Right renal cortex interstitium (tissue), 3 donors: Measurements from ENCODE around the gene NUP62. TPM values are rescaled to one million over a fixed set of nuclear protein-coding genes. Genes with fewer than 3 reads are reported as not detected.
A peak's percentile ranks its signal among the peaks of the same experiment; 100 is the strongest.

ENCODE experiments used
- DNase-seq, 3 donors: peaks; one replicate each; pipeline ENCODE4 v3.0.0-alpha.2; 2013; ENCODE audit warnings: low read depth in 3 of 3, low spot score in 2 of 3
- polyA plus RNA-seq, 3 donors: library from polyadenylated mRNA; unstranded; fragments of 120-200 nt; gene quantifications; one replicate each; pipeline ENCODE4 v1.2.1, GENCODE V29; 2013; ENCODE audit not compliant: insufficient read length in 3 of 3

The NUP62 gene
- polyA plus RNA-seq, 3 donors: 49.9 to 54.6 (median 53.2) TPM

DNA sequence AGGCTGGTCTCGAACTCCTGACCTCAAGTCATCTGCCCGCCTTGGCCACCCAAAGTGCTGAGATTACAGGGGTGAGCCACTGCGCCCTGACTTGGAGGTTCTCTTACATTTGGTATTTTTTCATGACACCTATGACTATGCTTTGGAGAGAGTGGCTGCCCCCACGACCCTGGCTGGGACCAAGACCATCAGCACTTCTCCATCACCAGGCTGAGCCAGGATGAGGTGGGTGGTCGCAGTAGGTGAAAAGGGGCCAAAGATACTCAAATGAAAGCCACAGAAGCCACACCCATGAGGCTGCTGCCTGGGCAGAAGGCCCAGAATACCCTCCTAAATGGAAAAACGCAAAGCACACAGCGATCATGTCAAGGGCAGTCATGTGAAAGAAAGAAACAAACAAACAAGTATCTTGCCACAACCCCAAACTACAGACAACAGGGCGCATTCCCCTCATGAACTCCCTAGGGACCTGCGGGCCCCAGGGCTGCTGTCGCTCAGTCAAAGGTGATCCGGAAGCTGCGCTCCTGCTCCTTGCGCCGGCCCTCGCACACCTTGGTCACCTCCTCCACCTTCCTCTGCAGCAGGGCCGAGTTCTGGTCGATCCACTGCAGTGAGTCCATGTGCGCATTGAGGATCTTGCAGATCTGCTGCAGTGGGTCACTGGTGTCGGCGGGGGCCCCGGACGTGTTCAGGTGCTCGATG lies 21.4 kb downstream of the NUP62 start:
- no peak for DNase-seq

DNA sequence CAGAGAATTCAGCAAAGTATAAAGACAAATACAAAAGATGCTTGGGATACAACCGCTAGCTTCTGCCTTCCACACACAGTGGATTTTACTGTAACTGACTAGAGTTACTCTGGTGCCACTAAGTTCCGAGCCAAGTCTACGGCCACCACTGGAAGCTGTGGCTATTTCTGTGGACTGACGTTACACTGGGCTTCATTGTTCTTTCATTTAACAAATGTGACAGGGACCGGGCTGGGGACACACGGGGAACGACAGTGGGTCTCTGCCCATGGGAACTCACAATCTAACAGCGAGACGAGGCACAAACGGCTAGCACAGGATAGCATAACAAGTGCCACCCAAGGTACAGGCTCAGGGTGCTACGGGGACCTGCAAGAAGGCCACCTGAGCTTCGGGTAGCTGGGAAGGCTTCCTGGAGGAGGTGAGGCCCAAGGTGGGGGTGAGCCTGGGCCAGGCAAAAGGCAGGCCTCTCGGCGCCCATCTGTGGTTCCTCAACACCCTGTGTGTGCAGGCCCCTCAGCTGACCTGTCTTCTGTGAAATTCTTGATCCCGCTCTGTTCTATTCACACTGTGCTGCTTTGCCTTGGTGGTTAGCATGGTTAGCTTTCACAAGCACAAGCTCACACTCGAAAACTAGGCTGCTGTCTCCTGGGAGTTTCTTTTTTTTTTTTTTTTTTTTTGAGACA lies 22.3 kb downstream of the NUP62 start:
- DNase-seq: no peak

DNA sequence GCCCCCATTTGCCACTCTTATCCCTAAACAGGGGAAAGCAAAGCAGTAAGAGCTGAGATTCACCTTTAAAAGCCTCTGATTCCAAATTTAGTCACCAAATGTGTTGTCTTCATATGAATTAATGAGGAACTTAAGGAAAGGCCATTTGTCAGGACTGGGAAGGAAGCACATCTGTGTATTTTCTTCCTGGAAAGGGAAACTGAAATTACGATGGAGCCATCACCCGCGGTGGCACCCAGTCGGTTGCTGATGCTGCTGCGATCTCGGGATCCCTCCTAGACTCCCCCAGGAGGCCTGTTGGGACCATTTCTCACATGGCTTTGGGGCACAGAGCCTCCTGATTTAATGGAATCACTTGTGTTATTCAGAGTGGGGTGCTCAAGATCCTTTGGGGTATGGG lies 25.2 kb downstream of the NUP62 start:
- no peak for DNase-seq

DNA sequence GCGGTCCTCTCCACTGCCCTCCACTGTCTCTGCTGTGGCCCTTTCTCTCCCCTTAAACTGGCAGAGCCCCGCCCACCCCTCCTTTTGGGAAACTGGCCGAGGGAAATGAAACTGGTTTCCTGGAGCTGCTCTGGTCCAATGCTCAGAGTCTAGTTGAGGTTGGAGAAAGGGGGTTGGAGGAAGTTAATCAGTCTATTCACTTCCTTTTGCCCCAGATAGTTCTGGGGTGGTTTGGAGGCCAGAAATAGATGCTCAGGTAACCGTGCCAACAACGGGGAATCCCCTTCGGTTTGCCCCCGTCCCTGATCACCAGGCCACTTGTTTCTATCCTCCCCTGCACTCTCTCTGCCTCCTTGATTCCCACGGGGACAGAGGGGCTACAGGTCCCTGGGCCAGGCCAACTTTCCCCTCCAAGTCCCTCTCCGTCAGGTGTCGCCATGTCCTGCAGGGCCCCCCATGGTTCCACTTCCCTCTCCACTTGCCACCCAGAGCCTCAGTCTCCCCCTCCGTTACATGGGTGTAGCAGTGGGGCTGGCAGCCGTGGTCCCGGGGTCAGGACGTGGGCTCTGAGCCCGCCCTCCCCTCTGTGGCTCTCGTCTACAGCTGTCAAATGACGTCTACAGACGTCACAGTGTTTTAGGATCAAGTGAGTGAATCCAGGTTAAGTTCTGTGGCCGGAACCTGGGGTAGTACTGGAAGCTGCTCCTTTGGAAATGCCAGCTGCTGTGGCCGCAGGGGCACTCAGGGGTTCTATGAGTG lies 32.3 kb downstream of the NUP62 start, which contains the start of gene IL4I1:
TSS of gene IL4I1 (minus strand) at position 25 of the 759 bp plus-strand sequence. CDS start 727 bp downstream, outside the sequence.
- no peak for DNase-seq

DNA sequence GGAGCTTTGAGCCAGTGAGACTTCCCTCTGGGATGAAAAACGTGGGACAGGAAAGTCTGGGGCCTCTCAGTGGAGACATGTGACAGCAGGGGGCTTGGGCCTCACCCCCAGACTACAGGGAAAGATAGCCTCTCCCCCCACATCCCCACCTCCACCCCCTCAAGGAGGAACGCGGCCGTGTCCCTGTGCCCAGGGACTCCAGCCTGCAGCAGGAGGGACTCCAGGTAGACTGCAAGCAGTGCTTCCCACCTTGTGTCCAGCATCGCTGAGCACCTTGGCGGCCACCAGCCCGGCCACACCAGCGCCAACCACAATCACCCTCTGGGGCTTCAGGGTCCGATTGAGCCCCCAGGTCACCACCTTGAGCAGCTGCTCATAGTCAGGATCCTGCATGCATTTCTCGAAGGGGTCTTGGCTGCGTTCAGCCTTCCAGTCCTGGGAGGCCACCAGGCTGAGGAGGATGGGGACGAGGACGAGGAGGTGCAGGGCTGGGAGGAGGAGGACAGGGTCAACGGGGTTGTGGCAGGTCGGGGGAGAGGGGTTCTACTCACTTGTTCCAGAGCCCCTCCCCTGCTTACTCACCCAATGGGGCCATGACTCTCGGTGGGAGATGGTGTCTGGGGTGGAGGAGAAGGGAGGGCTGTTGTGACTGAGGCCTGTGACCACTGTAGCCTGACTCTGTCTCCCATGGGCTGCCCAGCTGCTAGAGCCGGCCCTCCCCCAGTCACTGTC lies 33.6 kb downstream of the NUP62 start:
- DNase-seq: no peak

DNA sequence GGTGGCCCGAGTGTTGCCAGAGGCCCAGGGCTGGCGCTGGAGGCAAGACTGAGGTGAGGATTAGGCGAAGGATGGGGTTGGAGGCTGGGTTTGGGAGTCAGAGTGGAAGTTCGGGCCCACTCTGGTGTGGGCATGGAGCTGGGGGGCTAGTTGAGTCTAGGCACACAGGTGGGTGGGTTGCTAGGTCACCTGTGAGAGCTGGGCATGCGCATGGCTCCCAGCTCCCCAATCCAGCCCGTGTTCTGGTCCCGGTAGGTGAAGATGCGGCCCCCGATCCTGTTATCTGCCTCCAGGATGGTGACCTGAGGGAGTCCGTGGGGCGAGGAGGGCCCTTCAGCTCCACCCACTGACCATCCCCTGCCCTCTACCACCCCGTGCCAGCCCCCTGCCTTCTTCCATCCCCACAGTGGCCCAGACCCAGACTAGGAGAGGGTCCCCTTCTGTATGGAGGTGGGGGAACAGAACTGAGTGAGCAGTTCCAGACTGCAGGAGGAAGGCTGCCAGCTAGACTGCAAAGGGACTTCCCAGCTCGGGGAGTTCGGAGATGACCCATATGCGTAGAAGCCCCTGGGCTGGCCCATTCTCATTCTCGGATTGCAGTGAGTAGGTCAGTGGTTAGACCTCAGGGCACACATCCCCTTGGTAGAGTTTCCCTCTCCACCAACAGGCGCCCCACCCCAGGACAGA lies 34.3 kb downstream of the NUP62 start:
- DNase-seq: no peak

DNA sequence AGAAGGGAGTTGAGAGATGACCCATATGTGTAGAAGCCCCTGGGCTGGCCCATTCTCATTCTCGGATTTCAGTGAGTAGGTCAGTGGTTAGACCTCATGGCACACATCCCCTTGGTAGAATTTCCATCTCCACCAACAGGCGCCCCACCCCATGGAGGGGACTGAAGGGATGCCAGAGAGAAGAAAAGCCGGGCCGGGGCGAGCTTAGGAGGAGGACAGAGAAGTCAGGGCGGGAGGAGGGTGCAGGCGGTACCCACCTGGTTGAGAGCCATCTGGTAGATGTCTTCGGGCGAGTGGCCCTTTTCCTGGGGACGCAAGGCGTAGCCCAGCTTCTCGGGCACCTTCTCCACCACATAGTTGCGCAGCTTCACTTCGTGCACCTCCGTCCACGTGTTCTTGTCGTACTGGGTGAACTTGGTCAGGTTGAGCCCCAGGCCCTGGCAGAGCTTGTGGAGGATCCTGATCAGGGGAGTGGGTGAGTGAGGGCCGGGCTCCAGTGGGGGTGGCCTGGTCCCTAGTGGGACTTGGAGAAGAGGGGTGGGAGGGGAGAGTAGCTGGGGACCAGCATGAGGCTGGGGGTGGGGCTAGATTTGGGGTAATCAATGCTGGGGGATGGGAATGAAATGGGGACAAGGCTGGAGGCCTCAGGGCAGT lies 35.2 kb downstream of the NUP62 start:
- no peak for DNase-seq

DNA sequence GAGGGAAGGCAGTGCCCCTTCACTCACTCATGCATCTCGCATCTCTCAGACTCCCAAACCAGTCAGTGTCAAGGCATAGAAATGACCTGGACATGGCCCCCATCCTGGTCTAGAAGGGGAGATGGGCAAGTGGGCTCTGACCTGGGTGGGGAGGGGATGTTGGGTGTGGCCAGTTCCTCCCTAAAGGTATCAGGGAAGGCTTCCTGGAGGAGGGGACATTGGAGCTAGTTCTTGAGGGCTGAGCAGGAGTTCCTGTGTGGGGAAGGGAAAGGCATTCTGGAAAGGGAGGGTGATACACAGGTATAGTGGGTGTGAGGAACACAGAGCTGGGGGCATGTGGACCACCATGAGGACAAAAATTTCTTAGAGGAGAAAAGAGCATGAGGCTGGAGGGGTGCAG lies 36.6 kb downstream of the NUP62 start:
- DNase-seq: no peak

DNA sequence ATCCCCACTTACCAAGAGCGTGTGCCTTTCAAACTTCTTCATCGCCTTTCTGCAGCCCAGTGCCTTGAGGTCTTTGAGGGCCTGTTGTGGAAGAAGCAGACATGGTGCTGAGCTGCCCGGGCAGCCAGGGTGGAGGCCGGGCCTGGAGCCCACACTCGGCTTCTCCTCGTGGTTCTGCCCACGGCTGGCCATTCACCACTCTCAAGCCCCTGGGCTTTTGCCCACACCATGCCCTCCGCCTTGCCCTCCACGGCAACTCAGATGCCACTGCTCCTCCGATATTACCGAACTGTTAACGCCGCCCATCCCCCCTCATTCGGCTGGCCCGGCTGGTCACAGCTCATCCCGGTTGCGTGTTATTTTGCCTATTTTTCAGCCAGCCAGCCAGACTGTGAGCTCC lies 37.9 kb downstream of the NUP62 start:
- no peak for DNase-seq

DNA sequence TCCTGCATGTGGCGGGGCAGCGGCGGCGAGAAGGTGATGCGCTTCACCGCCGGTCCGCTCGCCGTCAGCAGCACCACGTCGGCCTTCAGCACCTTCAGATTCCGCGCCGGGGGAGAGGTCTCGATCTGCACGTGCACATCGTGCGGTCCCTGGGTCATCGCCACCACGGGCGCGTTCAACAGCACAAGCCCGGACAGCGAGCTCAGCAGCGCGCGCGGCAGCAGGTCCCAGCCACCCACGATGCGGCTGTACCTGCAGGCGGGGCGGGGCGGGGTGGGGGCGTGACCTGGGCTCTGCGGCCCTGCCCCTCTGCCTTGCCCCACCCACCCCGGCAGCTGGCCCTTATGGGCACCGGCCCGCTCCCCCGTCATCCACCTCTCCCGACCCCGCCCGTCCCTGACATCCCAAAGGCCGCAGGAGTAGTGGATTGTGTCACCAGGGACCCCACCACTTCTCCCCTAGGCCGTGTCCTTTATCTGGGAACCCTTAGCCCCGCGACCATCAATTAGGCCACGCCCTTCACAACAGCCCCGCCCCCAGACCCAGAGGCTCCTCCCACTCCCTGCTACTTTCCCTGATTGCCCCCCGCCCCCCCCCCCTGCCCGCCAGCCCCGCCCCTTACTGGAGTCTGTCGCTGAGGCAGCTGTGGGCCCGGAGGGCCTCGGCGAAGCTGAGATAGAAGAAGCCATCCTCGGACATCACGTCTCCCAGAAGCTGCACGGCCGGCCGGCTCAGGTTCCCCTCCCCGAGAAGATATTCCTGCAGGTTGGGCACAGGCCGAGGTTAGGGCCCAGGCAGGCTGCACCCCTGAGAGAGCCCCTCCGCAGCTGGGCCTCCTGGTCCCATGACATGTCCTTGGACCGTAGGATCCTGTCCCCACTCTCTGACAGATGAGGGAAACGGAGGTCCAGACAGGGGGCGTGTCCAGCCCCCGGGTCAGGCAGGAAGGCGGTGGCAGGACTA lies 38.7 kb downstream of the NUP62 start:
- no peak for DNase-seq

DNA sequence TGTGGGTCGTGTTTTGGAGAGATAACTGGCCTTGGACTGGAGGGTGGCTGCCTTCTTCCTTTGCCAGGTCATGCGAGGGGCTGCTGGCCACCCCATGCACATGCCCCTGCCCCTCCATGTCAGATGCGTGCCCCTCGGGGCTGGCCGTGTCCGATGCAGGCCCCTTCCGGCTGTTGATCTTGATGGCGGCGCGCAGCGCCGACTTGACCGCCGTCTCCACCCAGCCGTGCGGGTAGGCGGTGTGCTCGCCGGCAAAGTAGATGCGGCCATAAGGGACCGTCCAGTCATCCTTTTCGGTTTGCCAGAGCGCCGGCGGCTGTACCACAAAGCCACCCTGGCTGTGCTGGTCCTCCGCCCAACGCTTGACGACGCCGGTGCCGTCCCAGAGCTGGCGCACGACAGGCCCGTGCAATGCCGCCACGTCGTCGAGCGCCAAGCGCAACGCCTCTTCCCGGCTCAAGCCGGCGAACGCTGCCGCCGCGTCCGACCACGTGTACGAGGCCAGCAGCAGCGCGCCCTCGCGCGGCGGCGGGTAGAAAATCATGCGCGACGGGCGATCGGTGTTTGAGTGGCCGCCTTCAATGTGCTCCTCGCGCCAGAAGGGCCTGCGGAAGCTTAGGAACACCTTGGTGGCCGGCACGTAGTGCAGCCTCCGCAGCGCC lies 39.5 kb downstream of the NUP62 start:
- peak in 1 of 3 donors; percentile 61 for DNase-seq

DNA sequence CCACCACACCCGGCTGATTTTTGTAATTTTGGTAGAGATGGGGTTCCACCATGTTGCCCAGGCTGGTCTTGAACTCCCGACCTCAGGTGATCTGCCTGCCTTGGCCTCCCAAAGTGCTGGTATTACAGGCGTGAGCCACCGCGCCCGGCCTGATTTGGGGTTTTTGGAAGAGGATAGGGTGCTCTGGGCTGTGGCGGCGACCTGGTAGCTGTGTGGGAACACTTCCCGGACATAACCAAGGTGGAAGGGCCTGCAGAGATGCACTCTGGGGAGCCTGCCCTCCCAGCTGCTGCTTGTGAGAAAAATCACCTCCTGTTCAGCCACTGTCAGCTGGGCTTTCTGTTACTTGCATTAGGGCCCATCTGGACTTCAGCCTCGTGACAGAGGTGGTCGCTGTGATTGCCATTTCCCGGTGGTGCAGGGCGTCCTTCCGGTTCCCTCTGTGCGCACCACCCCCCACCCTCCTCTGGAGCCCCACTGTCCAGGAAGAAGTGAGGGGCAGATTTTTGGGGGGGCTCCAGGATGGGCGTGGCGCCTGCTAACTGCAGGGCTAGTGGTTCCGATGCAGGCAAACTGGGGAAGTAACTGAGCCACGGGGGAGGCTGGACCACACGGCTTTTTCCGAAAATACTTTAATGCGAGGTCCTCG lies 40.1 kb downstream of the NUP62 start:
- no peak for DNase-seq

DNA sequence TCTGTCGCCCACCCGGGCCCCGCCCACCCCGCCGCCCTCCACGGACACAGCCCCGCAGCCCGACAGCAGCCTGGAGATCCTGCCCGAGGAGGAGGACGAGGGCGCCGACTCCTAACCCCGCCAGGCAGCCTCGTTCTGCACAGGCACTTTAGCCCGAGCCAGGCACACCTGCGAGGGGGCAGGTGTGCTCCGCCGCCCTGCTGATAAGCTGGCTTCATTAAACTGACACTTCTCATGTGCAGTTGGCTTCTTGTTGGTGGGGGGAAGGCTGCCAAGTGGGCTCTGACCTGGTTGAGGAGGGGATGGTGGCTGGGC lies 40.8 kb downstream of the NUP62 start:
- no peak for DNase-seq

DNA sequence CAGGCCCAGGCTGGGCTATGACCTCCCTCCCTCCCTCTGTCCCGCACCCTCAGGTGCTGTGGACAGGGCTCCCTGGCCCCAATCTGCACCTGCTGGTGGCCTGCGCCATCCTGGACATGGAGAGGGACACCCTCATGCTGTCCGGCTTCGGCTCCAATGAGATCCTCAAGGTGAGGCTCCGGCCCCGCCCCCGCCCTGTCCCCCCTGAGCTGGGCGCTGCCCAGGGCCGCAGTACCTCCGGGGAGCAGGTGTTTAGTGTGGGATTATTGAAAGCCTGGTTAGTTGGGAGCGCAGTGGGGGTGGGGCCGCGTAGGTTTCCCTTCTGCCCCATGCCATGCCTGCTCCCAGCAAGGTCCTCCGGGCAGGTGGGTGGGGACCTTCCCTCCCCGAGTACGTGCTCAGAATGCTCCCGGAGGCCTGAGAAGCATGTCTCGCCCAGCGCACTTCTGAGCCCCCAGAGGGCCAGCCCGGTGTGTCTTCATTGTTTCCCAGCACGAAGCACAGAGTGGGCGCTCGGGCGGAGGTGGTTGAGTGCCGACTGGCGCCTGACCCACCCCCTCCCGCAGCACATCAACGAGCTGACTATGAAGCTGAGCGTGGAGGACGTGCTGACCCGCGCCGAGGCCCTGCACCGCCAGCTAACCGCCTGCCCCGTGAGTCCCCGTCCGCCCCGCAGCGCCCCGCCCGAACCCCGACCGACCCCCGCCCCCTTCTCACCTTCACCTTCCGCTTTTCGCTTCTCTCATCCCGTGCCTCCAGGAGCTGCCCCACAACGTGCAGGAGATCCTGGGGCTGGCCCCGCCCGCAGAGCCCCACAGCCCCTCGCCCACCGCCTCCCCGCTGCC lies 41.4 kb downstream of the NUP62 start:
- DNase-seq: no peak

DNA sequence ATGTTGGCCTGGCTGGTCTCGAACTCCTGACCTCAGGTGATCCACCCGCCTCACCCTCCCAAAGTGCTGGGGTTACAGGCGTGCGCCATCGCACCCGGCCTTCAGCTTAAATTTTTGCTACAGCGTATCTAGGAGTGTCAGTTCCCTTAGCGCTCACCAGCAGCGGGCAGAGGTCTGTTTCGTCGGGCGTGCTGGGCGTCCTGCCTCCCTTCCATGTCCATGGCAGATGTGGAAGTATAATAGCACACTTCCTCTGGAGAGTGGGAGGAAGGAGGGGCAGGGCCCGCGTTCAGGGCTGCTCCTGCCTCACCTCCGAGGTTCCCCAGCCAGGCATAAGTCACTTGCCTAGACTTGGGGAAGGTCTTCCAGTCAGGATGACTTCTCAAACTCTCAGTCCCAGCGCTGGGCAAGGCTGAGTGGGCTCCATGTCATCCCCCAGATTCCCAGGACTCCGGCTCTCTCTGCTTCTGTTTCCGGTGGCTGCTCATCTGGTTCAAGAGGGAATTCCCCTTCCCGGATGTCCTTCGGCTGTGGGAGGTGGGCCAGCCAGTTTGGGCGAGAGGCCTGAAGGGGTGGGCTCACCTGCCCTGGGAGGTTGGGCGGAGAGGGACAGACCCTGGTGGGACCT lies 42.2 kb downstream of the NUP62 start:
- no peak for DNase-seq

DNA sequence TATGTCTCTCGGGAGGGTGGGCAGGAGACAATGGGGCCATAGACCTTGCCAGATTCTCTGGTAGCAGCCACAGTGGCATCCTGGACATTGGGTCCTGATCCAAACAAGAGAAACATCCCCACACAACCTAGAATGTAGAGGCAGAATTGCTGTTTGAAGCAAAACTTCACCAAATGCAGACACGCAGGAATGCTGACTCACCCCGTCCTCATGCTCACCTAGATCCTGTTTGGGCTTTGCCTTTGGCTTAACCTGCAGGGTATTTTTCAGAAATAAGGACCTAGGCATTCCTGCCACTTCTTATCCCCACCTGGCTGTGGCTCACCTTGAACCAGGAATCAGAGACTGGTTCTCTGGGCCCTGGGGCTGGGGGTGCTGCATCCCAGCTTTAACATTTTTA lies 44.5 kb downstream of the NUP62 start:
- no peak for DNase-seq

DNA sequence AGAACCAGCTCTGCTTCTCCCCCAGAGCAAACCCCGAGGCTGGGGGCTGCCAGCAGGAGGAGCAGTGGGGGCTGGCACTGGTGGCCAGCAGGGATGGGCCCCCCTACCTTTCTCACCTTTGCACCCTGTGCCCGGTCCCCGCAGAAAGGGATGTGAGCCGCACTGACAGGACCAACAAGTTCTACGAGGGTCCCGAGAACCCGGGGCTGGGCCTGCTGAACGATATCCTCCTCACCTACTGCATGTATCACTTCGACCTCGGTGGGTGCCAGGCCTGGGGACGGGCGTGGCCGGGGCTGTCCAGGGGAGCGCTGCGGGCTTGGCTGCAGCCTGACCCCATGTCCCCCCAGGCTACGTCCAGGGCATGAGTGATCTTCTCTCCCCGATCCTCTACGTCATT lies 45.2 kb downstream of the NUP62 start:
- no peak for DNase-seq
